GDM1 (cell line): ENCODE results near the gene DHRSX.
"Not testable (repeated sequence)": the region's sequence is repeated elsewhere in the genome, so short reads cannot be mapped to it uniquely, and the experiment has no call there.

ENCODE experiments used
- DNase-seq: peaks from one replicate; lab custom pipeline; 2025; lab: John Stamatoyannopoulos, UW

The DHRSX gene

DNA sequence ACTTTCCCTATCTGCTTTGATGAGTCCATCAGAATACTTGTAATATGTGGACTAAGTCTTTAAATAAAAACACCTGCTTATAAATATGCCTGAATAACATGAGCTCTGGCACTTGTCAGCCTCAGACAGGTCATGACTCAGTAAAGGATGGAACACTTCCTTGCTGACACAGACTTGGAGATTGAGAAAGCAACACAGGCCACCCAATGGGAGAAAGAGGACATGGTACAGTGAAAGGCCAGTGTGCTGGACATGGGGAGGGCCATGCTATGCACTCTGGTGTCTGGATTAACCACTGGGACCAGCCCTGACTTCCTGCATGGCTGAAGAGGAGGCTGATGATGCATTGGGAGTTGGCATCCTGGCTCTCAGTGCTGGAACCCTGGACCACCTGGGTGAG is 149.5 kb downstream of the DHRSX start:
- DNase-seq = no peak

DNA sequence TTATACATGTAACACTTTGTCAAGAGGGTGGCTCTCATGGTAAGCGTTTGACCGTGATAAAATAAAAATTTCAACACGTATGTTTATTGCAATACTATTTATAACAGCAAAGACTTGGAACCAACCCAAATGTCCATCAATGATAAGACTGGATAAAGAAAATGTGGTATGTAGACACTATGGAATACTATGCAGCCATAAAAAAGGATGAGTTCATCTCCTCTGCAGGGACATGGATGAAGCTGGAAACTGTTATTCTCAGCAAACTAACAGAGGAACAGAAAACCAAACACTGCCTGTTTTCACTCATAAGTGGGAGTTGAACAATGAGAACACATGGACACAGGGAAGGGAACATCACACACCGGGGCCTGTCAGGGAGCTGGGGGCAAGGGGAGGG is 150.1 kb downstream of the DHRSX start:
- DNase-seq = not testable (repeated sequence)

DNA sequence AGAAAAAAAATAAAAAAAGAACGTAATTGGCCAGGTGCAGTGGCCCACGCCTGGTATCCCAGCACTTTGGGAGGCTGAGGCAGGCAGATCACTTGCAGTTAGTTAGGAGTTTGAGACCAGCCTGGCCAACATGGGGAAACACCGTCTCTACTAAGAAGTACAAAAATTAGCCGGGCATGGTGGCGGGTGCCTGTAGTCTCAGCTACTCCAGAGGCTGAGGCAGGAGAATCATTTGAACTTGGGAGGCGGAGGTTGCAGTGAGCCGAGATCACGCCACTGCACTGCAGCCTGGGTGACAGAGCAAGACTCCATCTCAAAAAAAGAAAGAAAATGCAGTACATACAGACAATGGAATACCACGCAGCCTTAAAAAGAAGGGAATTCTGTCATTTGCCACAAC is 150.7 kb downstream of the DHRSX start:
- not testable (repeated sequence) for DNase-seq

DNA sequence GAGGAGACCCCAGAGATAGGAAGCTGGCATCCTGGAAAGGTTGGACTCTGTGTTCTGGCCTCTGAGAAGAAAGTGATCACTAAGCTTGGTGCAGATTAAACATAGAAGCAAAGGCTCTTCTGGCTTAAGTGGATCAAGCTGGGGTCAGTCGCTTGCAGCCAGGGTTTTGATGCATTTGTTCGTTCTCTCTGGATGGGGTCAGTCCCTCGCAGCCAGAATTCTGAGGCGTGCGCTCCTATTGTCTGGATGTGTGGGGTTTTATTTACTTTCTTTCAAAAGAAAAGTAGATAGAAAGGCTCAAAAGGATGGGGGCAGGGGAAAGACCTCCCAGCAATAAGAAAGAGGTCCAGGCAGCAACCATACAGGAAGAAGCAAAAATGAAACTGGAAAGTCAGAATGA is 152.6 kb downstream of the DHRSX start:
- DNase-seq = no peak

DNA sequence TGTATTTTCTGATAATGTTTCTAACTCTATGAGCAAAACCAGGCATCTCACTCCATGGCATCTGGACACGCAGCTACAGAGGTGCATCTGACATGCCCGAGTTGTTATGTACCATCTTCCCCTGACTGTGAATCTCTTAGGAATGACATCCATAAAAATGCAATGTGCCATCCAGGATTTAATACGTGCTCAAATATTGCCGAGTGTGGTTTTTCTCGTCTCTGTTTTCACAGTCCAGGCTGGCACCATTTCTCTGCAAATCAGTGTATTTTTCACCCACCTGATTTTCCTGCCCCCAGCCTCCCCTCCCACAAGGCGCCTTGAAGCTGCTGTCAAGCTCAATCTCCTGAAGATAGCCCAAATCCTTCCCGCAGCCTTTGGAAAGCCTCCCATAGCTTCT is 154.6 kb downstream of the DHRSX start:
- DNase-seq = no peak

DNA sequence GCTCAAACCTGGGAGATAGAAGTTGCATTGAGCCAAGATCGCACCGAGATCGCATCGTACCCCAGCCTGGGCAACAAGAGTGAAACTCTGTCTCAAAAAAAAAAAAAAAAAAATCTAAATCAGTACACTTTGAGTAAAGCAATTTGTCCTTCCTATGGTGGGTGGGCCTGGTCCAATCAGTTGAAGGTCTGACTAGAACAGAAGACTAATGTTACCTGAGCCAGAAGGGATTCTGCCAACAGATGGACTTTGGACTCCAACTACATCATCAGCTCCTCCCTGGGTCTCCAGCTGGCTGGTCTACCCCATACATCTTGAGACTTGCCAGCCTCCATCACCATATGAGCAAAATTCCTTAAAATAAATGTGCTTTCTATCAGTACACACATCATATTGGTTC is 155.2 kb downstream of the DHRSX start:
- DNase-seq = no peak

DNA sequence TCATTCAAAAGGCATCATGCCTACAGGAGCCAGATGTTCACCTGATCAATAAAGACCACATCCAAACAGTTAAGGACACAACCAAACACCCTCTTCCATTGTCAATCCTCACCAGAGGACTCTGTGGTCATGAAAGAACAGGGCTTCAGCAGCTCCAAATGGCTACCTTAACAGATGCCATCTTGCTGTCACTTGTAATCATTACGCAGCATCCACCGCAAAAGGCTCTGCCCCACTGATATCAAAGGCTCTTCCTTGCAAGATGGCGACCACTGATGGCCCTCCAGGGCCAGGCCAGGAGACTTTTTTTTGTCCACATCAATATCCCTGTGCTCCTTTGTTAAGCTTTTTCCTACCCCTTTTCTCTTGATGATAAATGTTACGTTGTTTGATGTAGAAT is 157.4 kb downstream of the DHRSX start:
- DNase-seq = no peak

DNA sequence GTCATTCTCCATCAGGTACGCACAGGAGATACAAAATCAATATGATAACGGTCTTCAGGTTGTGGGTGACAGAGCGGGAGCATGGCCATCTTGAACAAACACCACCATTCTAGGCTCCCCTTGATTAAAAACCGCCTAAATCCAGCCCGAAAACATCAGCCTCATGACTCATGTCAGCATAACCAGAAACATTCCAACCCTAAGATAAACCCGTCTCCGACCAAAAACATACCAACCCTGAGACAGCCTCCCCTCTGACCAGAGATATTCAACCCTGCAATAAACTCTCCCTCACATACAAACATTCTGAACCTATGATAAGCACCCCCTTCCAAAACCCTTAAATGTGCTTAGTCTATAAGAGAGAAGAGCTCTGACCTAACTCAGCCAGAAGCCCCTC is 157.9 kb downstream of the DHRSX start:
- DNase-seq = no peak

DNA sequence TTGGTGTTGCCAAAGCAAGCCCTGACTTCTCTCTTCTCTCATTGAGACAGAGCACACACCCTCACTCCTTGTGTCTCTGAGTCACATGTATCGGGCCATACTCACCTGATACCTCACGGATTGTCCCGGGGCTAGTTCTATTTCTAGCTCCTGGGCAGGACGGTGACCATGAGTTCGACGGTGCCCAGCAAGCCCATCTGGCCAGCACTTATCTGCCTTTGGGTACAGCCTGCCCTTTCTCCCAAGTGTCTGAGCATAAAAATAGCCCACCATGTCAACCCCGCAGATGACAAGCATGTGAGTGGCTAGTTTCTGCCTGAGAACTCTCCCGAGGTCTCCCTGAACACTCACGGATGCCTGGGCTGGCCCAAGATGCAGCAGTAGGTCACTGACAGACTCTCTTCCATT is 158.5 kb downstream of the DHRSX start:
- no peak for DNase-seq

DNA sequence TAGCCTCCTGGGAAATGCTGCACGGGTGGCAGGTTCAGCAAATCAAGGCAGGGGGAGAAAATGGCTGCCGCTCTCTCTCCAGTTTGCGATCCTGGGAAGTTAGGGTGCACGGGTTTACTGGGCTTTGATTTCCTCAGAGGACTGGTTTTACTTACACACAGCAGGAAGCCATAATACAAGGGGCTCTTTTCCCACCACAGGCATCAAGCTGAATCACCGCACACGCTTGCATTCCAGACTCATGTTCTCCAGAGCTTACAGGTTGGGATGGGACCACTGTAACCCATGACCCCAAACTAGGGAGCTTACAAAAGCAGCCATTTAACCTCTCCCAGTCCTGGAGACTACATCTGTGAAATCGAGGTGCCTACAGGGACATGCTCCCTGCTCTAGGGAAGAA is 159.8 kb downstream of the DHRSX start:
- no peak for DNase-seq

DNA sequence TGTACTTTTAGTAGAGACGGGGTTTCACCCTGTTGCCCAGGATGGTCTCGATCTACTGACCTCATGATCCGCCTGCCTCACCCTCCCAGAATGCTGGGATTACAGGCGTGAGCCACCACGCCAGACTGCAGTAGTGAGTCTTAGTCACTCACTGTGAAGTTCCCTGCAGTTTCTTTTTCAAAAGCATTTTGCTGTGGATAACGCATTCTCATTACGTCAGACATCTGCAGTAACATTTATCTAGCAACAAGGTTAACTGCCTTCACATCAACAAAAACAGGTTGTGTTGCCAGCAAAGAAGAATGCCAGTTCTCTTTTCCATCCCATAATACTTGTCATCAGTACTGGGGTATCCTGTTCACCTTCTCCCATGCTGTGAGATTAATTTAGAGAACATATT is 164.6 kb downstream of the DHRSX start:
- DNase-seq = no peak

DNA sequence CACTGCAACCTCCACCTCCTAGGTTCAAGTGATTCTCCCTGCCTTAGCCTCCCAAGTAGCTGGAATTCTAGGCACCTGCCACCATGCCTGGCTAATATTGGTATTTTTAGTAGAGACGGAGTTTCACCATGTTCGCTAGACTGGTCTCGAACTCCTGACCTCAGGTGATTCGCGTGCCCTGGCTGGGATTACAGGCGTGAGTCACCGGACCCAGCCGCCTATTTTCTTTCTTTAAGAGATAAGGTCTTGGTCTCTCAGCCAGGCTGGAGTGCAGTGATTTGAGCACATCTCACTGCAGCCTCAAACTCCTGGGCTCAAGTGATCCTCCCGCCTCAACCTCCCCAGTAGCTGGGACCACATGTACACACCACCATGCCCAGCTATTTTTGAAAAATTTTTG is 166.5 kb downstream of the DHRSX start:
- DNase-seq = no peak

DNA sequence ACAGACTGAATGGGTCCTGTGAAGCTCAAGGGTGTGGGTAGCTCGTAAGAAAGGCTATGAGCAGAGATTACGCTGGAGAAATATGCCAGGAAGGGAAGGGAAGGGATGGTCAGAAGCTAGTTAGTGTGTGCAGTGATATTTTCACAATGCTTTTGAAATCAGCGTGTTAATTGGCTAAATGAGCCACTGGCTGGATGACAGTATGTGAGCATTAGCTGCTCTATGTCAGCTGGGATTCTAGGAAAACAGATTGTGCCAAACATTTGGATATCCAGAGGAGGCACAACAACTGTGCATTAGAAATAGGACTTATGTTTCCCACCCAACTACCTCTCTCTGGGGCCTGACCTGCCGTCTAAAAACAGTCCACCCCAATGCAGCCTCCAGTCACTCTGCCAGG is 168.5 kb downstream of the DHRSX start:
- no peak for DNase-seq

DNA sequence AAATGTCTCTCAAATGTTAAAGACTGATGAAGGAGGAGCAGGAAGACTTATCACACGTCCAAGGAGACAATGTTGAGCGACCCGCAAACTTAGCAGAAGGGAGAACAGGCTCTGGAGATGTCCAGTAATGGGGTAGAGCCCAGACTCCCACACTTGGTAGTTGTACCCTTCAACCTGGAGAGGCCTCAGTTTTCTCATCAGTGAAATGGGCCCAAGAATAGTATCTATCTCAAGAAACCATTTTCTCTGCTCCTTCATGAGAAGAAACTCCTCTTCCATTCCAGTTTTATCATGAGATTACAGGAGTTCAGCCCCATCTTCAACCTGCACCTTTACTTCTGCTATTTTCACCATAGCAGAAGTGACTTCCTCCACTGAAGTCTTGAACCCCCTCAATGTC is 169.9 kb downstream of the DHRSX start:
- DNase-seq = no peak

DNA sequence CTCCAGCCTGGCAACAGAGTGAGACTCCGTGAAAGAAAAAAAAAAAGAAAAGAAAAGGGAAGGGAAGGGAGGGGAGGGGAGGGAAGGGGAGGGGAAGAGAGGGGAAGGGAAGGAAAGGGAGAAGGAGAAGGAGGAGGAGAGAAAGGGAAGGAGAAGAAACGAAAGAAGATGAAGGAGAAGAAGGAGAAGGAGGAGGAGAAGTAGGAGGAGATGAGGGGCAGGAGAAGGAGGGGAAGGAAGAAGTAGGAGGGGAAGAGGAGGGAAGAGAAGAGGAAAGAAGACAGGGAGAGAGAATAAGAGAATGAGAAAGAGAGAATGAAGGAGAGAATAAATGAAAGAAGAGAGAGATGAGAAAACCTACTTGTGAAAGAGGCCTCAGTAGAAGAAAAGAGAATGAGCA is 170.3 kb downstream of the DHRSX start:
- no peak for DNase-seq

DNA sequence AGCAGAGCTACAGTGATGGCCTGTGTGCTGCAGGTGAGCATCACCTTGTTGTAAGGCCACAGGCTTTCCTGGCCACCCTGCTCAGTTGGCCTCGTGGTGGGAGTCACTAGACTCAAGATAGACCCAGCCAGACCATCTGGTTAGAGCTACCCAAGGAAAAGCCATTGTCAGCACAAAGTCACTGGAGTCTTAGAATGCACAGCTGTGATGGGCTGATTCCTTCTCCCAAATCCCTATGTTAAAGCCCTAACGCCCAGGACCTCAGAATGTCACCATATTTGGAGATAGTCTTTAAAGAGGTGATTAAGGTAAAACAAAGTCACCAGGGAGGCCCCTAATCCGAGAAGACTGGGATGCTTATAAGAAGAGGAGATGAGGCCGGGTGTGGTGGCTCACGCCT is 173.4 kb downstream of the DHRSX start:
- no peak for DNase-seq

DNA sequence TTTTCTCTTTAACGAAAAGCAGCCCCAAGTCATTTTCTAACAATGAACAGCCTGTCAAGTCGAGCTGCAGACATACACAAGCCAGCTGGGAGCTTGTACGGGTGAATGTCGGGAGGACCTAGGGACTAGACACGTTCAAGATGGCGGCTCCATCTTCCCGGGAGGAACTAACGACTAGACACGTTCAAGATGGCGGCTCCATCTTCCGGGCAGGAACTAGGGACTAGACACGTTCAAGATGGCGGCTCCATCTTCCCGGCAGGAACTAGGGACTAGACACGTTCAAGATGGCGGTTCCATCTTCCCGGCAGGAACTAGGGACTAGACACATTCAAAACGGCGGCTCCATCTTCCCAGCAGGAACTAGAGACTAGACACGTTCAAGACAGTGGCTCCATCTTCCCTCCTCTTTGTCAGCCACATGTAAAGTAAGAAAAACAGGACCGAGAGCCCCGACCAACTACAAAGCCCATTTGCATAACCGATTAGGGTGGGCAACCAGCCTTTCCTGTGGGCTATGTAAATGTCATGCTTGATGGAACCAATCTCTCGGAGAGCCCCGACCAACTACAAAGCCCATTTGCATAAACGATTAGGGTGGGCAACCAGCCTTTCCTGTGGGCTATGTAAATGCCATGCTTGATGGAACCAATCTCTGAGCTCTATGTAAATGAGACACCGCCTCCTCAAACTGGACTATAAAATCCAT is 175.5 kb downstream of the DHRSX start:
- DNase-seq = no peak

DNA sequence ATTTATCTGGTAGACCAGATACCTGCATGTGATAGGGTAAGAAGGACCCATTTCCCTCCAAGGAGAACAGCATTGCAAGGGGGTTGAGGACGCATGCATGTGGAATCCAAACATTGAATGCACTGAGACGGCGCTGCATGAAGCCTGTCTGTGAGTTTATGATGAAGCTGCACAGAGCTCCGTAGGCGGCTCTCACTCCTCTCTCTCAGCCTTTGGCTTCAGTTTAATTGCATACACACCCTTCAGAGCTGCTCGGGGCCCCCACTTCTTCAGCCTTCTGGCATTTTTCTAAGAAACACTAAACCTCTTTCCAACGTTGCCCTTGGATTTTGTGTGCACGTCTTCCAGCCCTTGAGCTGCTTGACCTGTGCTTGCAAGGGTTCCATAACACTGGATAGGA is 176.6 kb downstream of the DHRSX start:
- DNase-seq = no peak

DNA sequence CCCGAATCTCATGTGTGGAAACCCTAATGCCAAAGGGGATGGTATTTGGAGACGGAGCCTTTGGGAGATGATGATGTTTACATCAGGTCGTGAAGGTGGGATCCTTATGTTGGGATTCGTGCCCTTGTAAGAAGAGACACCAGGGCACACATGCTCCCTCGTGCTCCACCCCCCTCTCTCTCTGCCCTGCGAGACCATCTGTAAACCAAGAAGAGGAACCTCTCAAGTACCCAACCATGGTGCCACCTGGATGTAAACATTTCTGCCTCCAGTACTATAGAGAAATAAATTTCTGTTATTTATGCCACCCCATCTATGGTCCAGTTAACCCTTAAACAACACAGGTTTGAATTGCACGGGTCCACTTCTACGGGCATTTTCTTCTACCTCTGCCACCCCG is 179.4 kb downstream of the DHRSX start:
- DNase-seq = no peak

DNA sequence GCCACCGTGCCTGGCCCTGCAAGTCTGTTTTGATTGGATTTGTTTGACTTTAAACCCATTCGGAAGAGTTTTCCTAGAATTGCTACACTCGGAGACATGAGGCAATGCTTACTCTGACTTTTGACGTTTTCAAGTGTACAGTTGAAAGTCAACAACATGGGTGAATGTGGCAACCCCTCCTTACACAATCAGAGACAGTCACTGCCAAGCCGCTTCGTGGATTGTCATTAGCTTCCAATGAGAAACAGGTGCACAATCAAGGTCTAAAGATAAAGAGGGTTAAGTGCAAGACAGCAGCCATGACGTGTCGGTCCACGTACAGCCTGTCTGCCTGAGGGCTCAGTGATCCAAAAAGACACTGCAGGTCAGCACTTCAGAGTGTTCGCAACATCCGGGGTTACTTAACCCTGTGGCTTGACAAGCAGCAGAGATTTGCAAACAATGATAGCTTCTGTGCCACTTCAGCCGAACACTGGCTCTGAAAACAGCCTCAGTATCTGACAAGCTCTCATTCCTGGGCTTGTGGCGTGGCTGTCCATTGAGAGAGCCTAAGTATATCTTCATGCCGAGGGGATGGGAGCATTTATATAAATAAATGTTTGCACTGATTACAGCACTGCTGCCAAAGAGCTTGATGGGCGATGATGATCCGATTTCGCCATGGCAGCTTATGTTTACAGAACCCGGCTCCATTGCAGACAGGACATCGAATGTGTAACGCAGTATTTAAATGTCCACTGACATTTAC is 180.0 kb downstream of the DHRSX start:
- no peak for DNase-seq

DNA sequence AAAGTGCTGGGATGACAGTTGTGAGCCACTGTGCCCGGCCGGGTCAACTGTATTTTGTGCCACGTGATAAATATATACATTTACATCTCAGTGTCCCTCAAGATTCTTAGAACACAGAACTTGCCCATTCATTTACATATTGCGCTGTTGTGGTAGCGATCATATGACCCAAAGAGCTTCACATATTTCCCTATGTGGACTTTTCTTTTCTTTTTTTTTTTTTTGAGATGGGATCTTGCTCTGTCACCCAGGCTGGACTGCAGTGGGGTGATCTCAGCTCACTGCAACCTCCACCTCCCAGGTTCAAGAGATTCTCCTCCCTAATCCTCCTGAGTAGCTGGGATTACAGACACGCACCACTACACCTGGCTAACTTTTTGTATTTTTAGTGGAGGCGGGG is 180.7 kb downstream of the DHRSX start:
- no peak for DNase-seq

DNA sequence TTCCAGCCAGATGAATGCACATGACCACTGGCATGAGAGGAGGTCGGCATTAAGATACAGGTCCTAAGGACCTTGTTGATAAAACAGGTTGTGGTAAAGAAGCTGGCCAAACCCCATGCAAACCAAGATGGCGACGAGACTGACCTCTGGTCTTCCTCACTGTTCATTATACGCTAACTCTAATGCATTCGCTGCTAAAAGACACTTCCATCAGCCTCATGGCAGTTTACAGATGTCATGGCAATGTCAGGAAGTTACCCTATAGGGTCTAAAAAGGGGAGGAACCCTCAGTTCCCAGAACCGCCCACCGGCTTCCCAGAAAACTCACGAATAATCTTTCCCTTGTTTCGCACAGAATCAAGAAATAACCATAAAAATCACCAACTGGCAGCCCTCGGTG is 182.4 kb downstream of the DHRSX start:
- DNase-seq = no peak

DNA sequence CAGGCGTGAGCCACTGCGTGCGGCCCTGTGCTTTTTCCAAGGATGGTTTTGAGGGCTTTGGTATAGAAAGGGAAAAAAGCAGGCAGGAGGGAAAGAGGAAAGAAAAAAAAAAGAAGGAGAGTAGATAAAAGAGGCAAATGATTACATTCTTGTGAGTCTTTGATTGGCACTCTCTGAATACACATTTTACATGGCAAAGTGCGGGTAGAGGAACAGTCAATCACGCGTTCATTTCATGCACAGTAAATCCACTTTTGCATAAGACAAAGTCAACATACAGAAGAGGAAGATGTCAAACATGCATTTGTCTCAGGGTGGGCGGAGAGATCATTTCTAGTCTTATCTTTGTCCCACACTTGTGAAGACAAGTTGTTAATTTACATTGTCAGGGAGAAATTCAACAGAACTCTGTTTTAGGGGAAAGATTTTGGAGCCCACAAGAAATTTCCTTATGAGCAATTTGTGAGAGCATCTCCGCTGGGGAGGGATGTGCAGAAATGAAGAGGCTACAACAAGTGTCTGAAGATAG is 183.2 kb downstream of the DHRSX start:
- no peak for DNase-seq

DNA sequence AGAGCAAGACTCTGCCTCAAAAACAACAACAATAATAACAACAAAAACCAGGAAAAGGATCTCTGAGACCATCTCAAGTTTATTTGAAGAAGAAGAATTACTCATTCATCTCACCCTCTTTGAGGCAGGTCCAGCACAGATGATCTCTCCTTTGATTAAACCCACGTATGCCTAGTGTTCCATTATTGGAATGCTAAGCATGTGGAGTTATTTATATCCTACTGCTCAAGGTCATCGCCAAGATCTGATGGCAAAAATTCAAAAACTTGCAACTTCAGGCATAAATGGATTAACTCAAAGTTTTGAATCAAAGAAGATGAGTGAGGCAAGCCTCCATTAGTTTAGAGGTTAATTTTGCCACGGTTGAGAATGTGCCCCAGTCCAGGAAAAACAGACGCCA is 184.2 kb downstream of the DHRSX start:
- DNase-seq = no peak
